ENCODE measurements around the gene RADIL. TPM values are rescaled to one million over a fixed set of nuclear protein-coding genes. Genes with fewer than 3 reads are reported as not detected.
"Not testable (repeated sequence)": the region's sequence is repeated elsewhere in the genome, so short reads cannot be mapped to it uniquely, and the experiment has no call there.

Gene RADIL
- total RNA-seq, 1 experiment from 2014 or later: 0.12 TPM

DNA sequence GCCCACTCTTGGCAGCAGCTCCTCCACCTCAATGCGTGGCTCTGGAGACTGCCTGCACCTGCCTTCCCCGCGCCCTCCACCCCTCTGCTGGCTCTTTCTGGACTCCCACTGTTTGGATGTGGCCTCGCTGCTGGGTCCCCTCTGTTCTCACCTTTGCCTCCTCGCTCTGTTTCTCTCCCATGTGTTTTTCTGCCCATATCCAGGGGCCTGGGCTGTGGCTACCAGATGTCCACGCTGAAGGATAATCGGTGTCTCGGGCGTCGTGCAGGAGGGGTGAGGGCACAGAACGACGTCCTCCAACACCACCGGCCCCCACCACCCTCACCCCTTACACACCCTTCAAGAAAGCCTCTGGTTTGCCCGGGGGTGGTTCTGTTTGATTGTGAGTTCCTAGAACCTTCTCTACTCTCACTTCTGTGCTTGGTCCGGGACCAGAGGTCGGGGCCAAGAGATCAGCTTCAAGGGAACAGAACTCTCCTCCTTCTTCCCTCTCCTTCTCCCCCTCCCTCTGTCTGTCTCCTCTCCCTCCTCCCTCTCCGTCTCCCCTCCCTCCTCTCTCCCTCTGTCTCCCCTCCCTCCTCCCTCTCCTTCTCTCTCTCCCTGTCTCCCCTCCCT lies 76.4 kb downstream of the RADIL start:
- H3K4me1 ChIP-seq: no peaks in the 10 kb centered on the region
- H3K27ac ChIP-seq: no peak overlapping the region
- DNase-seq: no peak
- no peaks in the 10 kb centered on the region for H3K36me3 ChIP-seq
- no peaks in the 10 kb centered on the region for H3K9me3 ChIP-seq (replicated peaks)
- H3K27me3 ChIP-seq: 0 out of 2 replicates have a peak, but pooled peaks cover 6% of the 10 kb centered on the region
- H3K4me3 ChIP-seq: no peak overlapping the region

DNA sequence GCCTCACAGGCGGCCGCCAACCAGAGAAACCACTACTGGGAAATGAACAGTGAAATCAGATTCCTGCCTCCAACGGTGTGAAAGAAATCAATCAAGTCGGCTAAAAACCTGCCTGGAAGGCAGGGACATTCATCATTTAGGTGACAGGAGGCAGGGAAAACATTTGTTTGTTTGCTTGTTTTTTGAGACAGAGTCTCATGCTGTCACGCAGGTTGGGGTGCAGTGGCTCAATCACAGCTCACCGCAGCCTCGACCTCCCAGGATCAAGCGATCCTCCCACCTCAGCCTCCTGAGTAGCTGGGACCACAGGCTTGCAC lies 77.6 kb downstream of the RADIL start:
- no peak overlapping the region for H3K4me3 ChIP-seq
- H3K27me3 ChIP-seq: 0 out of 2 replicates have a peak, but pooled peaks cover 6% of the 10 kb centered on the region
- H3K4me1 ChIP-seq: no peaks in the 10 kb centered on the region

DNA sequence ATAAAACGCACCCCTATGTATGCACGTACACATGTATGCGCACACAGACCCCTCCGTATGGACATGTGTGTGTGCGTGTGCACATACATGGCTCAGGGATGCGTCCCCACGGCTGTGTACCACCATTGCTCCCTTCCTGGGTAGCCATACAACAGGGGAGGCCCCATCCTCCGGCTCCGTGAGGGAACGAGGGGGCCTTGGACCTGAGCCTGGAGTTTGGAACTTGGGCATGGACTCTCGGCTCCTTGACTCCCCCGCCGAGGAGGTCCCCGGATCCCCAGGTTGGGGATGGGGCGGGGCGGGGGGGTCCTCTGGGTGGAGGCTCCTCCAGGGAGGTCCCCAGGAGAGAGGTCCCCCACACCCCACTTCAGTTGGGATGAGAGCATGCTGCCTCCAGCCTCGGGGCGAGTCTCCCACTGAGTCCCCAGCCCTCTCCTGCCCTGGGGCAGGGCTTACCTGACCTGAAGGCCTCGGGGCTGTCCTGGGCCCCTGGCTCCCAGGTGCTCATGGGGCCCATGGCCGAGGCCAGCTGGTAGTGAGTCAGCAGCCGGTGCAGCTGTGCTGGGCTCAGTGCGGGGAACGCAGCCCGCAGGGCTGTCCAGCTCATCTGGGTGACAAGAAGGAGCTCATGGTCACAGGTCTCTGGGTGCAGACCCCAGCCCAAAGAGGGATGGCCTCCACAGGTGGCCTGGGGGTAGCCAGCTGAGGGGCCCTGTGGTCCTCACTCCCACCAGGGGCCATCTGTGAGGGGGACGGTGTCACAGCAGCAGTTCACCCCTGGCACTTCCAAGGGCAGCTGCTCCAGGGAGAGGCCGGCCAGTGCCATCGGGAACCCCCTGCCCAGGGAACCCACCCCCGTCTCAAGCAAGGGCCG lies 78.2 kb downstream of the RADIL start:
- Histone ChIP-seq H3K4me3 (no peak overlapping the region), H3K4me1 (no peaks in the 10 kb centered on the region), H3K9me3 (replicated peaks) (no peaks in the 10 kb centered on the region), H3K36me3 (no peaks in the 10 kb centered on the region), H3K27me3 (0 out of 2 replicates have a peak, but pooled peaks cover 6% of the 10 kb centered on the region), H3K27ac (no peak overlapping the region)
- no peak for DNase-seq

More for the DNA sequence above, 77.6 kb downstream of the RADIL start:
- Histone ChIP-seq H3K9me3 (replicated peaks) (no peaks in the 10 kb centered on the region), H3K27ac (no peak overlapping the region), H3K36me3 (no peaks in the 10 kb centered on the region)
- no peak for DNase-seq

DNA sequence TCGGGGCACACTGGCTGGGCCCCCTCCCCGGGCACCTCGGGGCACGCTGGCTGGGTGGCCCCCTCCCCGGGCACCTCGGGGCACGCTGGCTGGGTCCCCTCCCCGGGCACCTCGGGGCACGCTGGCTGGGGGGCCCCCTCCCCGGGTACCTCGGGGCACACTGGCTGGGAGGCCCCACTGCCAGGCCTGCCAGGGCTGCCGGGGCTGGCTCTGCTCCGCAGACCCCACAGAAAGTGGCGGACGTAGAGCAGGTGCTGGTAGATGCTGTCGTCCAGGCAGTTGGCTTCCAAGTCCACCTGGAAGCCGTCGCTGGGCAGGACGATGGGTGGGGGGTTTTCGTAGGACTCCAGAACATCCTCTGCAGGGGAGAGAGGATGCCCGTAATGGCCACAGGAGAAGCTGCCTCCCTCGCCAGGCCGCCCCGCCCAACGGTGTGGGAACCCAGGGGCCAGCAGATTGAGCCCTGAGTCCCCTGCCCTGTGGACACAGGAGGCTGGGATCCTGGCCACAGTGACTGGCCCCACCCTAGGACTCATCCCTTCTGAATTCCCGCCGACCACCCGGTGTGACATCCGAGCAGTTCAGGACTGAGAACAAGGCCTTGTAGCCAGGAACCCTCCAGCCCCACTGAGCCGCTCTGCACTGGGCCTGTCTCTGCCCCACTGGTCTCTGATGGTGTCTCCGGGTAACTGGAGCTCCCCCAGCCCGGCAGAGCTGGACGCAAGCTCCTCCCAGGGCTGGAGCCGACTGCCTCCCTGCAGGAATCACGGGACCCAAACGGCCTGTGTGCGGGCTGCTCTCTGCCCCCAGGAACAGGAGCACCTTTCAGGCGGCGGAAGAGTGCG lies 79.9 kb downstream of the RADIL start:
- Histone ChIP-seq H3K9me3 (replicated peaks) (no peaks in the 10 kb centered on the region), H3K36me3 (no peaks in the 10 kb centered on the region), H3K27me3 (0 out of 2 replicates have a peak, but pooled peaks cover 6% of the 10 kb centered on the region), H3K4me1 (no peaks in the 10 kb centered on the region), H3K4me3 (no peak overlapping the region), H3K27ac (no peak overlapping the region)
- peak; percentile 43 to 45 for DNase-seq

DNA sequence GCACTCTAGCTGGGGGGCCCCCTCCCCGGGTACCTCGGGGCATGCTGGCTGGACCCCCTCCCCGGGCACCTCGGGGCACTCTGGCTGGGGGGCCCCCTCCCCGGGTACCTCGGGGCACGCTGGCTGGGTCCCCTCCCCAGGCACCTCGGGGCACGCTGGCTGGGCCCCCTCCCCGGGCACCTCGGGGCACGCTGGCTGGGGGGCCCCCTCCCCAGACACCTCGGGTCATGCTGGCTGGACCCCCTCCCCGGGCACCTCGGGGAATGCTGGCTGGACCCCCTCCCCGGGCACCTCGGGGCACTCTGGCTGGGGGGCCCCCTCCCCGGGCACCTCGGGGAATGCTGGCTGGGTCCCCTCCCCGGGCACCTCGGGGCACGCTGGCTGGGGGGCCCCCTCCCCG lies 80.9 kb downstream of the RADIL start:
- H3K27me3 ChIP-seq; H3K9me3 ChIP-seq (replicated peaks); DNase-seq; H3K36me3 ChIP-seq; H3K4me3 ChIP-seq; H3K4me1 ChIP-seq; H3K27ac ChIP-seq: not testable (repeated sequence)

DNA sequence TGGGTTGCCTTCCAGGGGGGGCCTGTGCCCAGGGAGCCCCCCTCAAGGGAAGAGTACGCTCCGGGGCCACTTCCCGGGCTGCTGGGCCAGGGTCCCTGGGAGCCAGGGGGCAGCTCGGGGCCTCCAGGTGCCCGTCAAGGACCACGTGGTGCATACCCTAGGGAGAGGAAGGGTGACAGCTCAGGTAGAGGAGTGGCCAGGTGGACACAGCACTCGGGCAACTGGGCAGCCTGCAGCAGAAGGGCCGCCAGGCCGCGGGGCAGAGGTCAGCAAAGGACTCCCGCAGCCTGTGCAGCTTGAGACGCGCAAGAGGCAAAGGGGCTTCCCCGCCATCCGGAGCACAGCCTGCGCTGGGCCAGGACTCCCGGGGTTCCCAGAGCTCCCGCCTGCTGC lies 81.7 kb downstream of the RADIL start:
- H3K27me3 ChIP-seq: 0 out of 2 replicates have a peak, but pooled peaks cover 2% of the 10 kb centered on the region
- no peaks in the 10 kb centered on the region for H3K9me3 ChIP-seq (replicated peaks)
- no peaks in the 10 kb centered on the region for H3K4me1 ChIP-seq
- no peak overlapping the region for H3K27ac ChIP-seq
- no peak overlapping the region for H3K4me3 ChIP-seq
- H3K36me3 ChIP-seq: no peaks in the 10 kb centered on the region
- no peak for DNase-seq

DNA sequence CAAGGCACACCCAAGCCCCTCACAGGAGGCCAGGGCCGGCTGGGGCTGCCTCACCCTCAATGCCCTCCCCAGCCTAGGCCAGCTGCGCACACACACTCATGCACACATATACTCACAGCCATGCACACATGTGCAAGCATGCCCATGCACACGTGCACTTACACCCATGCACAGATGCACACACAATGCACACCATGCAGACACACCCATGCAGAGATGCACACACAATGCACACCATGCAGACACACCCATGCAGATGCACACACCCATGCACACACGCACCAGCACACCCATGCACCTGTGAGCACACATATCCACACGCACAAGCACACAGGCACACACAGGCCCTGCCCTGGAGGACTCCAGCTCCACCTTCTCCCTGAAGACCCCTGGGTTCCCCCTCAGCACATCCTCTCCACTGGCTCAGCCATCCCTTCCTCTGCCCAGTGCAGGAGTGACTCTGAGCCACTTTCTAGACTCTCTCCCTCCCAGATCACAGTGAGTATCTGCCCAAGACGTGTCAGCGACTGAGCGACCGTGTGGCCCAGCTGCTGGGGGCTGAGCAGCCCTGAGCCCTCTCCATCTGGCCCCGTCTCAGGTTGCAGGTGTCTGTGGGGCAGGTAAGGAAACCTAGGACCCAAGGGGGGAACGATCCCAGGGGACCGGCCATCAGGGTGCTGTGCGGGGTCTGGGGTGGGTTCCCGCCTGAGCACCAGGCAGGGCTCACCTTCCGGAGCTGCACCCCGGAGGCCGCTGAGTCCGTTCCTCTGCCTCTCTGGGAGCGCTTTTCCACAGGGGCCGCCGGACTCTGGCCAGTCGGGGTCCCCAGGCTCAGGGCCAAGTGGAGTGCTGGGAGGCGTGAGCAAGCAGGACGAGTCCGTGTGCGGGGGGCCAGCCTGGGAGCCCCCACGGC lies 82.3 kb downstream of the RADIL start:
- Histone ChIP-seq H3K4me1 (no peaks in the 10 kb centered on the region), H3K36me3 (no peaks in the 10 kb centered on the region), H3K27me3 (no peaks in the 10 kb centered on the region), H3K4me3 (no peak overlapping the region), H3K27ac (no peak overlapping the region), H3K9me3 (replicated peaks) (no peaks in the 10 kb centered on the region)
- no peak for DNase-seq

DNA sequence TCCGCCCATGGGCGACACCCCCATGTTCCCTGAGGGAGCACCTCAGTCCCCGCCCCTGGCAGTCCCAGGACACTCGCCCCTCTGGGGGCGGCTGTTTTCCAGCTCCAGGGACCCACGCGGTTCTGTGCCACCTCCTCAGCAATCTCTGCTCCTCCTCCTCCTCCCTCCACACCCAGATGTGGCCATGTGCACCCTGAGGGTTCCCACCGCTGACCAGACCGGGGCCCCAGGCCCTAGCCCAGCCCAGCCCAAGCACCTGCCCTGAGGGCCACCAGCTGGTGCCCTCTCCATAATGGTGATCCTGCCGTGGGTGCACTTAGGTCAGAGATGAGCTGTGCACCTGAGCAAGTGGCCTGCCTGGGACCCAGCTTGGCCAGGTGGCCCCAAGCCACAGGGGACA lies 83.0 kb downstream of the RADIL start:
- Histone ChIP-seq H3K4me1 (no peaks in the 10 kb centered on the region), H3K27ac (no peak overlapping the region), H3K27me3 (no peaks in the 10 kb centered on the region), H3K36me3 (no peaks in the 10 kb centered on the region), H3K9me3 (replicated peaks) (no peaks in the 10 kb centered on the region), H3K4me3 (no peak overlapping the region)
- no peak for DNase-seq

DNA sequence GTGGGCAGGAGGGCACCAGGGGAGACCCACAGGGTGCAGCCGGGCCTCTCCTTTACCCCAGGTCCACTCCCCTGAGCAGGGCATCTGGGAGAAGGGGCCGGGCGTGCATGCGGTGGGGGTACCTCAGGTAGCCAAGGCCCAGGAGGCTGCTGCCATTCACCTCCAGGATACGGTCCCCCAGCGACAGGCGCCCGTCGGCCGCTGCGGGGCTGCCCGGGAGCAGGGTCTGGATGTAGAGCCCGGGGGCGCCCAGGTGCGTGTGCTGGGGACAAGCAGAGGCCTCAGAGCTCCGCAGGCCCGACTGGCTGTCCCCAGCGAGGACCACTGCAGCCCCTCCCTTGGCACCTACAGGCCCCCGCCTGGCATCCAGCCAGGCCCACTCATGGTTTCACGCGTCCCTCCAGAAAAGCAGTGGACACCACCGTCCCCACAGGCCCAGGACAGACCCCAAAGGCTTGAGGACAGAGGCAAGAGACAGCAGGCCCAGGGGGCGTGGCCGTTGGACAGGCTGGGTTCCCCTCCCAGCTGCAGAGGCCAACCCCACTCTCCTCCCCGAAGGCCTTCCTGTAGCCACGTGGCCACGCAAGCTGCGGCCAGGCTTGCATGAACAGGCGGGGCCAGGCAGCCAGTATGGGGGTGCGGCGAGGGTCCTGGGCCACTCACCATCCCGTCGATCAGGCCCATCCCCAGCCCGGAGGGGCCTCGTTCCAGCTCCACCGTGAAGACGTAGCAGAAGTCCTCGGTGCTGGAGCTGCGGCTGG lies 83.8 kb downstream of the RADIL start:
- Histone ChIP-seq H3K9me3 (replicated peaks) (no peaks in the 10 kb centered on the region), H3K36me3 (no peaks in the 10 kb centered on the region), H3K4me1 (no peaks in the 10 kb centered on the region), H3K27me3 (no peaks in the 10 kb centered on the region), H3K4me3 (no peak overlapping the region), H3K27ac (no peak overlapping the region)
- peak; percentile 35 to 38 for DNase-seq

DNA sequence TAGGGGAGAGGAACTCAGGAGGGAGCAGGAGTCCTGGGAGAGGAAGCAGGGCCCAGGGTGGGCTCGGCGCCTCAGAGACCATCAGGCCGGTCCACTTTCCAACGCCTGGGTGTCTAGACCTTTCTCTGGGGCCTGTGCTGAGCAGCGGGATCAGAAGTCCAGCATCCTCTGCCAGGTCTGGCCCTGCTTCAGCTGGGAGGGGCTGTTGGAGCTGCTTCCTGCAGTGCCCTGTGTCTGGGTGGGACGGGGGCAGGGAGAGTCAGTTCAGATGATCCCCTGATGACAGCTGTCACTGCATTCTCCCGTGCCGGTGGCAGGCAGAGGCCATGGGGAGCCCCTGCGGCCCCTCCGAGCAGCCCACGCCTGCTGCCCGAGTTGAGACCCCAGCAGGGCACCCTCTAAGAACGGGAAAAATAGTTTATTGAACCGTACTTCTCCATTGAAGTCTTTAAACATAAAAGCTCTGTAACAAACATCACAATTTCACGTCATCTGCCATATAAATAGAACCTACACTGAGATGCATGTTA lies 84.7 kb downstream of the RADIL start:
- Histone ChIP-seq H3K4me1 (no peaks in the 10 kb centered on the region), H3K9me3 (replicated peaks) (no peaks in the 10 kb centered on the region), H3K36me3 (no peaks in the 10 kb centered on the region), H3K27ac (no peak overlapping the region), H3K4me3 (no peak overlapping the region), H3K27me3 (no peaks in the 10 kb centered on the region)
- no peak for DNase-seq

DNA sequence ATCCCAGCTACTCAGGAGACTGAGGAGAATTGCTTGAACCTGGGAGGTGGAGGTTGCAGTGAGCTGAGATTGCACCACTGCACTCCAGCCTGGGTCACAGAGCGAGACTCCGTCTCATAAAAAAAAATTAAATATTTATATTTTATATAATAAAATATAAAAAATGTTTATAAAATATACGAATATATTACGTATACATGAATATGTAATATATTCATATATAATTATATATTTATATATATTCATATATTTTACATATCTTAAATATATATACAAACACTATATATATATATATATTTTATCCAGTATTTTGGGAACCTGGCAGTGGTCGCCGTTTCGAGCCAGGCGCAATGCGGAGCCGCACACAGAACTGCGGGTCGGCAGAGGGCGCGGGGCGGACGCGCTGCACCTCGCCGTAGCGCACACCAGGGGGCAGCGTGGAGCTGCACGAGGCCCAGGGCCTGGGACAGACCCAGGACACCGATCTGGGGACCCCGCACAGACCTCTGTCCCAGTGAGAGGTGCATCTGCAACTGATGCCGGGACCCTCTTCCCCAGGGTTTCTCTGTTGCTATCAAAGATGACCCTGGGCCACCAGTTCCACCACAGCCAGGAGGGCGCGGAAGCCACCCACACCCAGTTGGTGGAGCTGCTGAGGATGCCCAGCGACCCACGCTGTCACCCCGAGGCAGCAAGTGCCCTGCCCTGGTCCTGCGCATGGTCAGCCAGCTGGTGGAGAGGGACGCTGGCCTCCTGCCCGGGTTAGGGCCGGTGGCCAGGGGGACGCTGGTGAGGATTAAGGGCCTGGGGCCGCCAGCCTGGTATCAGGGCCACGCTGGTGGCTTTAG lies 85.4 kb downstream of the RADIL start:
- Histone ChIP-seq H3K36me3 (no peaks in the 10 kb centered on the region), H3K27me3 (no peaks in the 10 kb centered on the region), H3K9me3 (replicated peaks) (no peaks in the 10 kb centered on the region), H3K4me1 (no peaks in the 10 kb centered on the region), H3K4me3 (no peak overlapping the region), H3K27ac (no peak overlapping the region)
- peak; percentile 47 to 74 for DNase-seq

DNA sequence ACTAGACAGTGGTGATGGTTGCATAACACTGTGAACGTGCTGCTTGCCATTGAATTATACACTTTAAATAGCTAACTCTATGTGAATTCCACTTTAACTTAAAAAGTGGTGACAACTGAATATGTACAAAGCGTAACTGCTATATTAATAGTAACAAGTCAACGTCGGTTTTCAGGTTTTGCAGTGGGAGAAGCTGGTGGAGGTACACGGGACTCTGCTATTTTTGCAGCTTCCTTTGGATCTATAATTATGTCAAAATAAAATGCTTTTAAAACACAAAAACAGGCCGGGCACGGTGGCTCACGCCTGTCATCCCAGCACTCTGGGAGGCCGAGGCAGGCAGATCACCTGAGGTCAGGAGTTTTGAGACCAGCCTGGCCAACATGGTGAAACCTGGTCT lies 87.1 kb downstream of the RADIL start:
- H3K36me3 ChIP-seq: peaks cover 5% of the 10 kb centered on the region
- H3K4me3 ChIP-seq: no peak overlapping the region
- no peak for DNase-seq

More for the DNA sequence above, 87.1 kb downstream of the RADIL start:
- no peaks in the 10 kb centered on the region for H3K9me3 ChIP-seq (replicated peaks)
- no peaks in the 10 kb centered on the region for H3K27me3 ChIP-seq
- H3K27ac ChIP-seq: no peak overlapping the region
- no peaks in the 10 kb centered on the region for H3K4me1 ChIP-seq
